Transverse colon (tissue), 4 donors: ENCODE results near the gene RASGRP3. TPM values are rescaled to one million over a fixed set of nuclear protein-coding genes. Genes with fewer than 3 reads are reported as not detected.

Source experiments
- DNase-seq: peaks from one replicate; pipeline ENCODE4 v3.0.0-alpha.2; 2019
- H3K27ac ChIP-seq, 4 donors: fragments of 200-600 bp; sonication (generic); 2 replicates each; pipeline ENCODE4 v1.5.1; 2016 to 2018; ENCODE audit warnings: inconsistent platforms in 4 of 4
- H3K27me3 ChIP-seq: fragments of 200-600 bp; sonication (generic); 2 replicates; pipeline ENCODE4 v1.5.1; 2017; ENCODE audit warnings: inconsistent platforms
- H3K36me3 ChIP-seq, 4 donors: fragments of 200-600 bp; sonication (generic); 2 replicates each; pipeline ENCODE4 v1.5.1; 2017 to 2019; ENCODE audit warnings: inconsistent platforms in 4 of 4
- H3K4me1 ChIP-seq, 4 donors: fragments of 200-600 bp; sonication (generic); 2 replicates each; pipeline ENCODE4 v1.5.1; 2017 to 2020; ENCODE audit warnings: inconsistent platforms in 4 of 4
- H3K4me3 ChIP-seq, 4 donors: fragments of 200-600 bp; sonication (generic); 1 replicate in 1 of 4; 2 replicates in 3 of 4; pipeline versions ENCODE4 v1.5.1 to v1.6.1; 2017 to 2019; ENCODE audit warnings: inconsistent platforms in 4 of 4
- H3K9me3 ChIP-seq, 2 donors: fragments of 200-600 bp; sonication (generic); 2 replicates each; pipeline ENCODE4 v1.5.1; 2017 to 2019; ENCODE audit warnings: inconsistent platforms in 2 of 2
- CTCF ChIP-seq, 5 experiments: fragments of 200-600 bp in 3 of 5; fragments of 450-650 bp in 2 of 5; sonication (generic) in 3 of 5; IDR thresholded peaks; 1 replicate in 2 of 5; 2 replicates in 3 of 5; pipeline ENCODE4 v1.5.1; 2016 to 2017; ENCODE audit warnings: antibody characterized with exemption in 5 of 5, inconsistent platforms in 3 of 5, mild to moderate bottlenecking in 2 of 5, moderate library complexity in 1 of 5
- EP300 ChIP-seq: sonication (generic); formaldehyde crosslinking; IDR thresholded peaks from one replicate; pipeline ENCODE4 v1.6.1; 2017; ENCODE audit warnings: antibody characterized with exemption, low read depth
- POLR2A ChIP-seq: fragments of 450-650 bp; IDR thresholded peaks from one replicate; pipeline ENCODE4 v1.6.1; 2016; ENCODE audit warnings: antibody characterized with exemption, mild to moderate bottlenecking, moderate library complexity
- POLR2AphosphoS5 ChIP-seq, 3 donors: sonication (generic); formaldehyde crosslinking; IDR thresholded peaks; one replicate each; pipeline ENCODE4 v1.6.1; 2016; ENCODE audit warnings: antibody characterized with exemption in 3 of 3
- WGBS, 2 donors: methylation state at CpG; one replicate each; pipeline ENCODE4 v1.1.5; 2018; ENCODE audit warnings: low coverage in 1 of 2; 5-methylcytosine and 5-hydroxymethylcytosine counted together
- in situ Hi-C, 4 donors: fragments of 200-750 bp; cut with MboI; loops; one replicate each; pipeline versions ENCODE4 v1.15.0 to v1.15.1; 2017; ENCODE audit warnings: low sequenced_read_pairs in 3 of 4, low pct_ligation_motif_present in 1 of 4, low pct_unique_long_range_greater_than_20kb in 1 of 4
- intact Hi-C: fragments of 100-400 bp; cut with DNase I; formaldehyde crosslinking; loops from one replicate; pipeline ENCODE4 v1.15.1; 2023; ENCODE audit warnings: low total_unique reads
- total RNA-seq, 4 donors: library from RNA; depleted of rRNA; stranded (reverse); fragments of >200 nt; gene quantifications; one replicate each; pipeline ENCODE4 v1.1.0, GENCODE V29; 2016

RASGRP3 gene
- total RNA-seq, 4 donors from 2014 or later: 3.4 to 16.5 (median 4.8) TPM; not detected in 1

- DNase-seq: no peak
- H3K4me1 ChIP-seq: no peaks in the 10 kb centered on the region
- H3K9me3 ChIP-seq: no peaks in the 10 kb centered on the region
- 59 to 79% methylated on average over 8 to 10 of the region's 10 CpGs for WGBS, 2 donors
- H3K4me3 ChIP-seq: no peak overlapping the region
- TF ChIP-seq POLR2AphosphoS5 (IDR thresholded peaks at IDR 0.05) (no peak), CTCF (IDR thresholded peaks at IDR 0.05) (no peak), POLR2A (no peak)
- peak overlapping the region in 1 of 4 donors; percentile 55 for H3K27ac ChIP-seq
- H3K36me3 ChIP-seq: no peaks in the 10 kb centered on the region
- H3K27me3 ChIP-seq: no peaks in the 10 kb centered on the region
- in situ Hi-C loops (no loop called here), intact Hi-C loops (no loop called here)
These were observed 17.8 kb downstream of the RASGRP3 start for GRCh38 chr2:33494155-33494779.

- in situ Hi-C loops: no loop called here
- intact Hi-C loops: no loop called here
- H3K27ac ChIP-seq: peak overlapping the region in 2 of 4 donors; percentile 11 to 55
- H3K4me1 ChIP-seq: no peaks in the 10 kb centered on the region
- no peak for DNase-seq
- 45 to 73% methylated on average over 3 to 8 of the region's 8 CpGs for WGBS, 2 donors
- no peak overlapping the region for H3K4me3 ChIP-seq
- H3K36me3 ChIP-seq: no peaks in the 10 kb centered on the region
- no peaks in the 10 kb centered on the region for H3K27me3 ChIP-seq
- TF ChIP-seq POLR2A: no peak
- no peak for TF ChIP-seq POLR2AphosphoS5 (IDR thresholded peaks at IDR 0.05)
- no peak for TF ChIP-seq EP300
- no peaks in the 10 kb centered on the region for H3K9me3 ChIP-seq
These were observed 18.6 kb downstream of the RASGRP3 start for GRCh38 chr2:33494877-33495641.

GRCh38 chr2:33495683-33496082 is 19.2 kb downstream of the RASGRP3 start:
- WGBS, 2 donors: 84% methylated on average over 2 of the region's 2 CpGs; no CpG with 5 or more reads in 1 of the 2 donors
- Histone ChIP-seq H3K4me3 (no peak overlapping the region), H3K4me1 (no peaks in the 10 kb centered on the region), H3K27ac (peak overlapping the region in 1 of 4 donors; percentile 55), H3K27me3 (no peaks in the 10 kb centered on the region), H3K9me3 (no peaks in the 10 kb centered on the region), H3K36me3 (no peaks in the 10 kb centered on the region)
- in situ Hi-C loops (no loop called here), intact Hi-C loops (no loop called here)
- TF ChIP-seq EP300 (no peak), POLR2A (no peak), CTCF (IDR thresholded peaks at IDR 0.05) (no peak), POLR2AphosphoS5 (IDR thresholded peaks at IDR 0.05) (no peak)
- no peak for DNase-seq

GRCh38 chr2:33496150-33496549 is 19.7 kb downstream of the RASGRP3 start:
- DNase-seq: no peak
- WGBS, 2 donors: 72 to 77% methylated on average over 2 of the region's 2 CpGs
- peak overlapping the region in 1 of 4 donors; percentile 8 for H3K27ac ChIP-seq
- no peaks in the 10 kb centered on the region for H3K9me3 ChIP-seq
- in situ Hi-C loops (no loop called here), intact Hi-C loops (no loop called here)
- TF ChIP-seq POLR2AphosphoS5 (IDR thresholded peaks at IDR 0.05) (no peak), POLR2A (no peak), EP300 (no peak), CTCF (IDR thresholded peaks at IDR 0.05) (no peak)
- H3K36me3 ChIP-seq: no peaks in the 10 kb centered on the region
- no peak overlapping the region for H3K4me3 ChIP-seq
- no peaks in the 10 kb centered on the region for H3K4me1 ChIP-seq
- no peaks in the 10 kb centered on the region for H3K27me3 ChIP-seq
